PC-9 (cell line): ENCODE results near the gene FHL1.

Experiments used
- CTCF ChIP-seq: fragments of 200-600 bp; sonication (generic); conservative IDR thresholded peaks from 2 replicates; pipeline ENCODE4 v1.6.1; 2017; ENCODE audit warnings: mixed run types, antibody characterized with exemption, mild to moderate bottlenecking, moderate library complexity
- EZH2 ChIP-seq: fragments of 200-600 bp; sonication (generic); IDR thresholded peaks from 2 replicates; pipeline ENCODE4 v1.8.0; 2017; ENCODE audit warnings: antibody characterized with exemption, low read depth

- no peak for TF ChIP-seq CTCF
- TF ChIP-seq EZH2 = no peak
These were observed 74.6 kb downstream of the FHL1 start for GRCh38 chrX:136221851-136222513.
